ENCODE data around the gene CLASRP. TPM values are rescaled to one million over a fixed set of nuclear protein-coding genes. Genes with fewer than 3 reads are reported as not detected.
A peak's percentile ranks its signal among the peaks of the same experiment; 100 is the strongest.

CLASRP gene
- polyA plus RNA-seq, 1 donor from 2014 or later = 27.0 TPM

DNA sequence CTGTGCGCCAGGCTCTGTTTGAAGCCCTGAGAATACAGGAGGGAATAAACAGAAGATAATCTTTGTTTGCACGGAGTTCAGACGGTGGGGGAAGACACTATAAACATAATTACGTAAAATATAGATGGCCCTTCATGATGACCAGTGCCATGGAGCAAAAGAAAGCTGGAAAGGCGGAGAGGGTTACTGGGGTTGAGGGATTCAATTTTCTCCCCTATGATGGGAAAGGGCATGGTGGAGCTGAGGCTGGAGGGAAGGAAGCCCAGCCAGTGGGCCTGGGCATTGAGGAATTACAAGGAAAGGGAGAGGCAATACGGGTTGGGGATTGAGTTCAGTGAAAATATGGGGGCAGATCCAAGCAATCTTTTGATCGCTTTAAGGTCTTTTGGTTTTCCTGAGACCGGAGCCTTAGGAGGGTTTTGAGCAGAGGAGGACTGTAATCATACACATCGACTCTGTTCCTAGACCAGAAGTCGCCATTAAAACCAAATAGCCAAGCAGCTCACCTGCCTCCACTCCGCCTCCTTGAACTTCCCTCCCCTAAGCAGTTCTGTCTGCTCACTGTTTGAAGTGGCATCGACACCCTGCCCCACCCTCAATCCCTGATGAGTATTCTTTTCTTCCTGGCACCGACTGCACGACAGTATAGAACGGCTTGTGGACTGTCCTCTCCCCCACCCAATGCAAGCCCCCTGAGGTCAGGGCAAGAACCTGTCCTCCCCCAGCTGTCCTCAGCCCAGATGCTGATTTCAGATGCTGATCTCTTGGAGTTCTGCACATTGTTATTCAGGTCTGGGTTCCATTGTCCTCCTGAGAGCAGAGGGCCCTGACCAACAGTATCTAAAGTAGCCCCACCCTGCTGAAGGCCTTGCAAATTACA, 38.2 kb downstream of the CLASRP start:
- H3K36me3 Mint-ChIP-seq = peaks cover 2% of the 10 kb centered on the region

DNA sequence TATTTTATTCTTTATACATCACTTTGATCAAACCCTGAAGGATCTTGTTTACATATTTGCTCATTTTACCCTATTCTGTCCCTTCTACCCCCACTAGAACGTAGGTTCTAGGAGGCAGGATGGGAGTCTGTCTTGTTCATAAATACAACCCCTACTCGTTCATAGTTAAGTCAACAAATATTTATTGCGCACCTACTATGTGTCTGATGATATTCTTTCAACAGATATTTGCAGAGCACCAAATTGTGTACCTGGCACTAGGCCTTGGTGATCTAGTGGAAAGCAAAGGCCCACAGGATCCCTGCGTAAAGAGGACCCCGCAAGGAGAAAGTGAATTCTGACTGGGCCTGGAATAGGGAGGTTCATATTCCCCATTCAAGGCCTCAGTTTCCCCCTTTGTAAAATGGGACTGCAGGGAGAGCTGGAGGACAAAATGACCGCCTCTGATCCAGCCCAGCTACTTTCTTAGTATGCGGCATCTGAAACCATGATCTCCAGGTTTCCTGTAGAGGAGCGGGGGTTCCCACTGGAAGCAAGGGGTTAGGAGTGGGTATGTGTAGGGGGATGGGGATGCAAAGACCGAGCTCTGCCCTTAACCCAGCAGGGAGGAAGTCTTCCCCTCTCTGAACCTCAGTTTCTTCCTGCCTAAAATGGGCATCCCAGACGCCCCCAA, 39.7 kb downstream of the CLASRP start:
- Mint-ChIP-seq H3K27ac (peak overlapping the region; percentile 23 to 98 (median 43)), H3K4me1 (peaks cover 19 to 42% (median 41%) of the 10 kb centered on the region in 3 donors), H3K4me3 (peak overlapping the region; percentile 92 to 99 (median 98)), H3K9me3 (no peaks in the 10 kb centered on the region), H3K36me3 (no peaks in the 10 kb centered on the region), H3K27me3 (no peaks in the 10 kb centered on the region)

More for the DNA sequence above, 38.2 kb downstream of the CLASRP start:
- Mint-ChIP-seq H3K27me3 (no peaks in the 10 kb centered on the region), H3K4me1 (peaks cover 21 to 44% (median 39%) of the 10 kb centered on the region in 3 donors), H3K27ac (peak overlapping the region; percentile 91 to 98 (median 94)), H3K9me3 (no peaks in the 10 kb centered on the region), H3K4me3 (peak overlapping the region; percentile 93 to 99 (median 98))

GRCh38 chr19:45079063-45079910, 40.4 kb downstream of the CLASRP start, which contains the start of gene GEMIN7:
Gene GEMIN7, plus strand, starts transcription at chr19:45079260. Its CDS starts 10,855 bp downstream, at chr19:45090115.
- Mint-ChIP-seq H3K4me1 (peaks cover 19 to 42% (median 41%) of the 10 kb centered on the region in 3 donors), H3K27ac (peak within 1 kb of the TSS; percentile 97 to 98 (median 97)), H3K27me3 (no peaks in the 10 kb centered on the region), H3K9me3 (no peaks in the 10 kb centered on the region), H3K4me3 (peak within 1 kb of the TSS; percentile 92 to 99 (median 98)), H3K36me3 (no peaks in the 10 kb centered on the region)

DNA sequence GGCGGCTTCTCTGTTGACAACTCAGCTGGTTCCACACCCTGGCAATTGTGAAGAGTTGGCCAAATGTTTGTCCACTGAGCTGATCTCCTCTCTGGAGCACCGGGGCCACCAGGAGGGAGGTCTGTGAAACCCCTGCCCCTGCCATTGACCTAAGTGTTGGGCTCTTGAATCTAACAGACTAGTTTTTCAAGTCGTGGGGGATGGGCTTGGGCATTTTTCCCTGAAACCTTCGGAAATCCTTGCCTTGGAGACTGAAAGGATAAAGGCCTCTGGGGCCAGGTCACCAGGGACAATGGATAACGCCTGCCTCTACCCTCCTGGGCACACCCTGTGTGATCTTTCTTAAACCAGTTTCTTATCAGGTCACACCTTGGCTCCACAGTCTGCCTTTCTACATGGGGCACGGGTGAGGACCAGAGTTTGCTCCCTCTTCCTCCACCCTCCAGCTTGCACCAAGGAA, 41.1 kb downstream of the CLASRP start:
- Mint-ChIP-seq H3K36me3 (no peaks in the 10 kb centered on the region), H3K4me3 (peak overlapping the region; percentile 92 to 99 (median 98)), H3K27ac (peak overlapping the region; percentile 97 to 98 (median 97)), H3K4me1 (peaks cover 15 to 36% (median 36%) of the 10 kb centered on the region in 3 donors), H3K9me3 (no peaks in the 10 kb centered on the region), H3K27me3 (no peaks in the 10 kb centered on the region)

DNA sequence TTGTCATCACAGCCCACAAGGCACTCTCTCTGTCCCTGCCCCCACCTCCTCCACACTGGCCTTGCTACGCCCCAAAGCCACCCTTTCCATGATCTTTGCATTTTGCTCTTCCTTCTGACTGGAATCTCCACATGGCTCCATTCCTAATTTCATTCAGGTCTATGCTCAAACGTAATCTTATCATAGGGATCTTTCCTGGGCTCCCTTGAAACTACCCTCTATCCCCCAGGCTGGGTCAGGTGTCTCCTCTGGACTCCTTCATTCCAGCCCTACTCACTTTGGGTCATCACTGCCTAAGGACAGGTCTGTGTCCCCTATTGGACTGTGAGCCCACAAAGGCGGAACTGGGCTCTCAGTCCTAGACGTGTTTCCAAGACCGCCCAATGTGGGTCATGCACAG, 43.3 kb downstream of the CLASRP start:
- Mint-ChIP-seq H3K4me3 (peak overlapping the region in 2 of 4 donors; percentile 60 to 98), H3K27ac (peak overlapping the region in 2 of 3 donors; percentile 80 to 88), H3K36me3 (no peaks in the 10 kb centered on the region), H3K27me3 (no peaks in the 10 kb centered on the region), H3K4me1 (peaks cover 12 to 36% (median 34%) of the 10 kb centered on the region in 3 donors), H3K9me3 (no peaks in the 10 kb centered on the region)

- Mint-ChIP-seq H3K27ac (peak overlapping the region in 2 of 3 donors; percentile 14 to 59), H3K27me3 (no peaks in the 10 kb centered on the region), H3K4me3 (peak overlapping the region in 1 of 4 donors; percentile 38), H3K9me3 (no peaks in the 10 kb centered on the region), H3K4me1 (peaks cover 12 to 25% (median 24%) of the 10 kb centered on the region in 3 donors), H3K36me3 (peaks cover 2% of the 10 kb centered on the region)
These were observed 47.6 kb downstream of the CLASRP start for GRCh38 chr19:45086480-45086879.

DNA sequence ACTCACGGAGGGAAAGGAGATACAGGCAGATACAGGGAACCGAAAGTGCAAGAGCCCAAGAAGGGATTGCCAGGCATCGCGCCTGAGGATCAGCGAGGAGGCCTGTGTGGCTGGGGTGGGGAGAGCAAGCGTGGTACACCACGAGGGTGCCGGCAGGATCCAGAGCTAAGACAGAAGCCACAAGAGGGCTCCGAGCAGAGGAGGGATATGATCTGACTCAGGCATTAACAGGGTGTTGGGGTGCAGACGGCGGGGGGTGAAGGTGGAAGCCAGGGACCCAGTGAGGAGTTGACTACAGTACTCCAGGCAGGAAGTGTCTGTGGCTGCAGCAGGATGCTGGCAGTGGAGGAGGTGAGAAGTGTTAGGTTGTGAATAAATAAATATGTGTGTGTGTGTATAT, 48.7 kb downstream of the CLASRP start:
- Mint-ChIP-seq H3K4me1 (peaks cover 16 to 23% (median 19%) of the 10 kb centered on the region in 3 donors), H3K27ac (peak overlapping the region; percentile 67 to 89 (median 75)), H3K4me3 (peak overlapping the region in 2 of 4 donors; percentile 38 to 65), H3K27me3 (no peaks in the 10 kb centered on the region), H3K36me3 (peaks cover 3% of the 10 kb centered on the region), H3K9me3 (no peaks in the 10 kb centered on the region)

DNA sequence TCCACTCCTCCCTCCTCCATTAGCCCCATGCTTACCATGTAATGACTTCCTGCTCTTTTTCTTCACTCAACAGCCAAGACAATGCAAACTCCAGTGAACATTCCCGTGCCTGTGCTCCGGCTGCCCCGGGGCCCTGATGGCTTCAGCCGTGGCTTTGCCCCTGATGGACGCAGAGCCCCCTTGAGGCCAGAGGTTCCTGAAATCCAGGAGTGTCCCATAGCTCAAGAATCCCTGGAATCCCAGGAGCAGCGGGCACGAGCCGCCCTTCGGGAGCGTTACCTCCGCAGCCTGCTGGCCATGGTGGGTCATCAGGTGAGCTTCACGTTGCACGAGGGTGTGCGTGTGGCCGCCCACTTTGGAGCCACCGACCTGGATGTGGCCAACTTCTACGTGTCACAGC, 51.2 kb downstream of the CLASRP start:
- Mint-ChIP-seq H3K36me3 (peaks cover 8% of the 10 kb centered on the region), H3K27me3 (no peaks in the 10 kb centered on the region), H3K4me1 (peaks cover 33 to 37% (median 35%) of the 10 kb centered on the region in 3 donors), H3K9me3 (no peaks in the 10 kb centered on the region), H3K27ac (peak overlapping the region in 2 of 3 donors; percentile 42 to 80), H3K4me3 (no peak overlapping the region)

GRCh38 chr19:45090606-45091005, 51.8 kb downstream of the CLASRP start:
- H3K4me1 Mint-ChIP-seq = peaks cover 33 to 35% (median 35%) of the 10 kb centered on the region in 3 donors
- H3K4me3 Mint-ChIP-seq = peak overlapping the region in 1 of 4 donors; percentile 65
- H3K36me3 Mint-ChIP-seq = peaks cover 8% of the 10 kb centered on the region
- H3K27ac Mint-ChIP-seq = peak overlapping the region in 2 of 3 donors; percentile 99 to 100
- H3K27me3 Mint-ChIP-seq = no peaks in the 10 kb centered on the region
- H3K9me3 Mint-ChIP-seq = no peaks in the 10 kb centered on the region

DNA sequence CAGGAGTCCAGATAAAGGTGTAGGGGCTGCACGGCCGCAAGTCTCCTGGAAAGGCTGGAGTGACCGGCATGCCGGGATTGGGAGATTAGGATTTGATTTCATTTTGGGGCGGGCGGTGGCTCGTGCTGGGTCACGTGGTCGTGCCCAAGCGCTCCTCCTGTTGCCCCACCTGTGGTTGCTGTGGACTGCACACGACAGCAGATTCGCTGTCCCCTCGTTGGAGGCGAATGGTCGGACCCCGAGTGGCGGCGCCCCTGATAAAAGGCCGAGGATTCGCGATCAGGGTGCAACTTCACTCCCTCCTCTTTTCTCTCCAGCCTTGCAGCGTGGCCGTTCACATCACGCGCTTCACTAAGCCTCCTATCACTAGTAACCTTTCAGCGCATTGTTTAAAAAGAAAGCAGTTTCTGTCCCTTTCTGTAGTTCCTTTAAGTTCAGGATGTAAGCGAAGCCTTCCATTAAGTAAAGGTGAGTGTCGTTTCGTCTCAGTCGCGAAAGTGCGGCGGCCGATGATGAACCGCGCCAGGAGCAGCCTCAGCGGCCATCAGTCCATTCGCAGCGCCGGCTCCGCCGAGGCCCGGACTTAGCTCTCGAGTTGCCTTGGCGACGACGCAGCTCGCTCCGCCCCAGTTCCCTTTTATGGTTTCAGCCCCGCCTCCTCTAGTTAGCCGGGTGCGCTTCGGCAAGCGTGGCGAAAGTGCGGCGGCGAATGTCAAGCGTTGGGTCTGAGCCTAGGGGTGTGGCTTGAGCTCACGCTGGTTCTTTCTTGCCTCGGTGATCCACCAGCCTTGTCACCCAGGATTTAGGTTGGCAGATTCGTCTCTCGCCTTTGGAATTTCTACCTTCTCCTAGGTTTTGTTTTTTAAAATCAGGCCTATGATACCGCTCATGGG, 52.4 kb downstream of the CLASRP start:
- H3K4me3 Mint-ChIP-seq = peak overlapping the region; percentile 88 to 100 (median 94)
- peaks cover 37 to 40% (median 39%) of the 10 kb centered on the region in 3 donors for H3K4me1 Mint-ChIP-seq
- H3K27me3 Mint-ChIP-seq = no peaks in the 10 kb centered on the region
- H3K9me3 Mint-ChIP-seq = no peaks in the 10 kb centered on the region
- peaks cover 8% of the 10 kb centered on the region for H3K36me3 Mint-ChIP-seq
- peak overlapping the region; percentile 93 to 100 (median 99) for H3K27ac Mint-ChIP-seq

- Mint-ChIP-seq H3K36me3 (peaks cover 8% of the 10 kb centered on the region), H3K4me3 (peak within 1 kb of the TSS; percentile 88 to 100 (median 94)), H3K4me1 (peaks cover 35 to 47% (median 37%) of the 10 kb centered on the region in 3 donors), H3K27ac (peak within 1 kb of the TSS; percentile 93 to 100 (median 99)), H3K27me3 (no peaks in the 10 kb centered on the region), H3K9me3 (no peaks in the 10 kb centered on the region)
These were observed 54.2 kb downstream of the CLASRP start, which contains the start of gene PPP1R37 for GRCh38 chr19:45092747-45093678. Gene PPP1R37, plus strand, starts transcription at chr19:45093179. Its CDS starts 147 bp downstream, at chr19:45093326.

GRCh38 chr19:45094137-45094536, 55.3 kb downstream of the CLASRP start:
- Mint-ChIP-seq H3K36me3 (peaks cover 8% of the 10 kb centered on the region), H3K9me3 (no peaks in the 10 kb centered on the region), H3K27me3 (no peaks in the 10 kb centered on the region), H3K4me3 (peak overlapping the region; percentile 88 to 100 (median 94)), H3K4me1 (peaks cover 35 to 55% (median 37%) of the 10 kb centered on the region in 3 donors), H3K27ac (peak overlapping the region in 2 of 3 donors; percentile 72 to 93)

All from IgD-negative memory B cell (primary cell).